Endodermal cell (in vitro differentiated cells): ENCODE results near the gene BRD3. TPM values are rescaled to one million over a fixed set of nuclear protein-coding genes. Genes with fewer than 3 reads are reported as not detected.

Experiments used
- DNase-seq: peaks from one replicate; pipeline ENCODE4 v3.0.0-alpha.2; 2017
- H3K27ac ChIP-seq: 2 replicates; pipeline ENCODE4 v1.5.1; 2013; ENCODE audit warnings: mild to moderate bottlenecking, low read depth, low read length, moderate library complexity
- H3K27me3 ChIP-seq: 2 replicates; pipeline ENCODE4 v1.6.1; 2013; ENCODE audit warnings: mild to moderate bottlenecking, low read length, moderate library complexity; ENCODE audit not compliant: insufficient read depth, control insufficient read depth, poor library complexity, severe bottlenecking
- H3K36me3 ChIP-seq: 2 replicates; pipeline ENCODE4 v1.7.0; 2013; ENCODE audit warnings: mild to moderate bottlenecking, low read length, moderate library complexity; ENCODE audit not compliant: control insufficient read depth, insufficient read depth
- H3K4me1 ChIP-seq: one replicate; pipeline ENCODE4 v1.7.0; 2013; ENCODE audit warnings: low read length; ENCODE audit not compliant: control insufficient read depth, insufficient read depth
- H3K4me3 ChIP-seq: 2 replicates; pipeline ENCODE4 v1.5.1; 2013; ENCODE audit warnings: mild to moderate bottlenecking, low read length, moderate library complexity
- H3K9ac ChIP-seq: 2 replicates; pipeline ENCODE4 v1.6.1; 2013; ENCODE audit warnings: mild to moderate bottlenecking, low read length, moderate library complexity; ENCODE audit not compliant: poor library complexity, severe bottlenecking; ENCODE audit errors: extremely low read depth
- H3K9me3 ChIP-seq: 2 replicates; pipeline ENCODE4 v1.6.1; 2013; ENCODE audit warnings: mild to moderate bottlenecking, low read length, moderate library complexity; ENCODE audit not compliant: control insufficient read depth
- H3K27ac Mint-ChIP-seq: 2 replicates; pipeline ENCODE4 v1.8.0; 2020; ENCODE audit warnings: mixed read lengths
- H3K27me3 Mint-ChIP-seq: 2 replicates; pipeline ENCODE4 v1.8.0; 2021; ENCODE audit warnings: mild to moderate bottlenecking, mixed read lengths; ENCODE audit not compliant: insufficient read depth
- H3K36me3 Mint-ChIP-seq: 2 replicates; pipeline ENCODE4 v1.8.0; 2020; ENCODE audit warnings: low read depth, mixed read lengths
- H3K4me1 Mint-ChIP-seq: 2 replicates; pipeline ENCODE4 v1.8.0; 2020; ENCODE audit warnings: mixed read lengths
- H3K4me3 Mint-ChIP-seq: 2 replicates; pipeline ENCODE4 v1.8.0; 2020; ENCODE audit warnings: mild to moderate bottlenecking, moderate library complexity, mixed read lengths
- H3K9me3 Mint-ChIP-seq: 2 replicates; pipeline ENCODE4 v1.8.0; 2020; ENCODE audit warnings: mild to moderate bottlenecking, mixed read lengths
- CTCF ChIP-seq: fragments of 200-600 bp; sonication (generic); conservative IDR thresholded peaks from 2 replicates; pipeline ENCODE4 v1.5.0; 2021; ENCODE audit warnings: antibody characterized with exemption, mild to moderate bottlenecking
- WGBS, 2 experiments: methylation state at CpG; one replicate each; pipeline versions ENCODE4 v1.1.5 to v1.1.7; 2013; ENCODE audit warnings: missing lambda C conversion rate in 2 of 2, mixed read lengths in 1 of 2; ENCODE audit not compliant: insufficient coverage in 1 of 2, insufficient read length in 1 of 2; 5-methylcytosine and 5-hydroxymethylcytosine counted together
- total RNA-seq, 2 donors: library from RNA; stranded (reverse); fragmentation: NEBNext Ultra II Directional in 1 of 2; extraction: Animal tissue kit (Norgen Biotek cat#: 25700) in 1 of 2; gene quantifications; 2 replicates in 1 of 2; 3 replicates in 1 of 2; pipeline ENCODE4 v1.2.1, GENCODE V29; 2021

BRD3 gene
- total RNA-seq, 2 donors from 2014 or later: 92.3 to 103 TPM

GRCh38 chr9:134044944-134045343 is 22.9 kb downstream of the BRD3 start:
- no peak overlapping the region for H3K4me3 ChIP-seq
- H3K9me3 Mint-ChIP-seq: no peaks in the 10 kb centered on the region
- no peaks in the 10 kb centered on the region for H3K9me3 ChIP-seq
- no peak for TF ChIP-seq CTCF
- no peaks in the 10 kb centered on the region for H3K4me1 Mint-ChIP-seq
- H3K27ac ChIP-seq: no peak overlapping the region
- no peaks in the 10 kb centered on the region for H3K27me3 Mint-ChIP-seq
- H3K27me3 ChIP-seq: no peaks in the 10 kb centered on the region
- H3K4me1 ChIP-seq: no peaks in the 10 kb centered on the region
- no peak for DNase-seq
- H3K36me3 ChIP-seq: peaks cover 56% of the 10 kb centered on the region
- 80 to 95% methylated on average over 1 to 12 of the region's 12 CpGs for WGBS, 2 experiments
- H3K36me3 Mint-ChIP-seq: peaks cover 52% of the 10 kb centered on the region
- no peak overlapping the region for H3K9ac ChIP-seq
- H3K4me3 Mint-ChIP-seq: no peak overlapping the region
- no peak overlapping the region for H3K27ac Mint-ChIP-seq

- H3K9me3 ChIP-seq: no peaks in the 10 kb centered on the region
- H3K36me3 Mint-ChIP-seq: peaks cover 54% of the 10 kb centered on the region
Observed at GRCh38 chr9:134043531-134043988, 24.3 kb downstream of the BRD3 start.

GRCh38 chr9:134041649-134041962 is 26.2 kb downstream of the BRD3 start:
- 94 to 95% methylated on average over 13 to 16 of the region's 16 CpGs for WGBS, 2 experiments
- DNase-seq: no peak

More at GRCh38 chr9:134043531-134043988, 24.3 kb downstream of the BRD3 start:
- Mint-ChIP-seq H3K27me3 (no peaks in the 10 kb centered on the region), H3K27ac (no peak overlapping the region), H3K4me3 (no peak overlapping the region), H3K9me3 (no peaks in the 10 kb centered on the region), H3K4me1 (no peaks in the 10 kb centered on the region)
- Histone ChIP-seq H3K36me3 (peaks cover 68% of the 10 kb centered on the region), H3K4me1 (no peaks in the 10 kb centered on the region), H3K27me3 (no peaks in the 10 kb centered on the region), H3K4me3 (no peak overlapping the region), H3K27ac (no peak overlapping the region), H3K9ac (no peak overlapping the region)
- 92 to 95% methylated on average over 11 of the region's 11 CpGs for WGBS, 2 experiments
- DNase-seq: no peak
- TF ChIP-seq CTCF: no peak

More at GRCh38 chr9:134041649-134041962, 26.2 kb downstream of the BRD3 start:
- no peaks in the 10 kb centered on the region for H3K4me1 ChIP-seq
- no peaks in the 10 kb centered on the region for H3K9me3 ChIP-seq
- H3K27me3 ChIP-seq: no peaks in the 10 kb centered on the region
- no peak overlapping the region for H3K9ac ChIP-seq
- Mint-ChIP-seq H3K36me3 (peaks cover 64% of the 10 kb centered on the region), H3K4me1 (no peaks in the 10 kb centered on the region), H3K9me3 (no peaks in the 10 kb centered on the region), H3K27me3 (no peaks in the 10 kb centered on the region), H3K4me3 (no peak overlapping the region), H3K27ac (no peak overlapping the region)
- H3K27ac ChIP-seq: no peak overlapping the region
- peaks cover 77% of the 10 kb centered on the region for H3K36me3 ChIP-seq
- no peak for TF ChIP-seq CTCF
- H3K4me3 ChIP-seq: no peak overlapping the region
